GM19043 (cell line): ENCODE measurements around the gene CYS1.
"Not testable (repeated sequence)": the region's sequence is repeated elsewhere in the genome, so short reads cannot be mapped to it uniquely, and the experiment has no call there.

Source experiments
- ATAC-seq: cut with Tn5 transposase; IDR thresholded peaks from one replicate; pipeline ENCODE4 v1.9.1; 2021; ENCODE audit warnings: low read depth; ENCODE audit not compliant: unreplicated experiment

Gene CYS1

DNA sequence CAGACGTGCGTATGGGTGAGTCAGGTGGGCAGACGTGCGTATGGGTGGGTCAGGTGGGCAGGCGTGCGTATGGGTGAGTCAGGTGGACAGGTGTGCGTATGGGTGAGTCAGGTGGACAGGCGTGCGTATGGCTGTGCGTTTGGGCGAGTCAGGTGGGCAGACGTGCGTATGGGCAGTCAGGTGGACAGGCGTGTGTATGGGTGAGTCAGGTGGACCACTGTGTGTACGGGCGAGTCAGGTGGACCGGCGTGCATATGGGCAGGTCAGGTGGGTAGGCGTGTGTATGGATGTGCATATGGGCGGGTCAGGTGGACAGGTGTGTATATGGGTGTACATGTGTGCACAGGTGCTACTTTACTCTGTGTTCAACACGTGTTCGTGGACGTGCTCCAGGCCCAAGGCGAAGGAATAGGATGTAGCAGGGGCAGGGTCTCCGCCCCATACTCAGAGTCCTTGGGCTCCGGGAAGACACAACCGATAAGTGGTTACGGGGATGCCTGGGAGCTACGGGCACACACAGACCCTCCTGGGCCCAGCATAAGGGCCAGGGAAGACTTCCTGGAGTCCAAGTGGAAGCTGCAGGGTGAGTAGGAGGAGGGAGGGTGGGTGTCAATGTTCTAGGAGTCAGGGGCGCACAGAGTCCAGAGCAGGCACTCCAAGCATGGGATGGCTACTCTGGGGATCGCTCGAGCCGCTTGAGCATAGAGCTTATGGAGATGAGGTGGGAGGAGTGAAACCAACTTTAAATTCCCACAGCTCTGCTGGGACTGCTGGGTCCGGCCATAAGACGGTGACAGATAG lies 64.0 kb downstream of the CYS1 start:
- no peak for ATAC-seq

DNA sequence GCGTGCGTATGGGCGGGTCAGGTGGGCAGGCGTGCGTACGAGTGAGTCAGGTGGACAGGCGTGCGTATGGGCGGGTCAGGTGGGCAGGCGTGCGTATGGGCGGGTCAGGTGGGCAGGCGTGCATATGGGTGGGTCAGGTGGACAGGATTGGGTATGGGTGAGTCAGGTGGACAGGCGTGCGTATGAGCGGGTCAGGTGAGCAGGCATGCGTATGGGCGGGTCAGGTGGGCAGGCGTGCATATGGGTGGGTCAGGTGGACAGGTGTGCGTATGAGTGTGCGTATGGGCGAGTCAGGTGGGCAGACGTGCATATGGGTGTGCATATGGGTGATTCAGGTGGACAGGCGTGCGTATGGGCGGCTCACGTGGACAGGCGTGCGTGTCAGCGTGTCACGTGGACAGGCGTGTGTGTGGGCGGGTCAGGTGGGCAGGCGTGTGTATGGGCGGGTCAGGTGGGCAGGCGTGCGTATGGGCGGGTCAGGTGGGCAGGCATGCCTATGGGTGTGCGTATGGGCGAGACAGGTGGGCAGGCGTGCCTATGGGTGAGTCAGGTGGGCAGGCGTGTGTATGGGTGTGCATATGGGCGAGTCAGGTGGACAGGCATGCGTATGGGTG lies 64.7 kb downstream of the CYS1 start:
- ATAC-seq = not testable (repeated sequence)

DNA sequence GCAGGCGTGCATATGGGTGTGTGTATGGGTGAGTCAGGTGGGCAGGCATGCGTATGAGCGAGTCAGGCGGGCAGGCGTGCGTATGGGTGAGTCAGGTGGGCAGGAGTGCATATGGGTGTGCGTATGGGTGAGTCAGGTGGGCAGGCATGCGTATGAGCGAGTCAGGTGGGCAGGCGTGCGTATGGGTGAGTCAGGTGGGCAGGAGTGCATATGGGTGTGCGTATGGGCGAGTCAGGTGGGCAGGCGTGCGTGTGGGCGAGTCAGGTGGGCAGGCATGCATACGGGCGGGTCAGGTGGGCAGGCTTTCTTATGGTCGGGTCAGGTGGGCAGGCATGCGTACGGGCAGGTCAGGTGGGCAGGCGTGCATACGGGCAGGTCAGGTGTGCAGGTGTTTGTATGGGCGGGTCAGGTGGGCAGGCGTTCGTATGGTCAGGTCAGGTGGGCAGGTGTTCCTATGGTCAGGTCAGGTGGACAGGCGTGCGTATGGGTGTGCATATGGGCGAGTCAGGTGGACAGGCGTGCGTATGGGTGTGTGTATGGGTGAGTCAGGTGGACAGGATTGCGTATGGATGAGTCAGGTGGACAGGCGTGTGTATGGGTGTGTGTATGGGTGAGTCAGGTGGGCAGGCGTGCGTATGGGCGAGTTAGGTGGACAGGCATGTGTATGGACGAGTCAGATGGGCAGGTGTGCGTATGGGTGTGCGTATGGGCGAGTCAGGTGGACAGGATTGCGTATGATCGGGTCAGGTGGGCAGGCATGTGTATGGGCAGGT lies 65.6 kb downstream of the CYS1 start:
- ATAC-seq = no peak

DNA sequence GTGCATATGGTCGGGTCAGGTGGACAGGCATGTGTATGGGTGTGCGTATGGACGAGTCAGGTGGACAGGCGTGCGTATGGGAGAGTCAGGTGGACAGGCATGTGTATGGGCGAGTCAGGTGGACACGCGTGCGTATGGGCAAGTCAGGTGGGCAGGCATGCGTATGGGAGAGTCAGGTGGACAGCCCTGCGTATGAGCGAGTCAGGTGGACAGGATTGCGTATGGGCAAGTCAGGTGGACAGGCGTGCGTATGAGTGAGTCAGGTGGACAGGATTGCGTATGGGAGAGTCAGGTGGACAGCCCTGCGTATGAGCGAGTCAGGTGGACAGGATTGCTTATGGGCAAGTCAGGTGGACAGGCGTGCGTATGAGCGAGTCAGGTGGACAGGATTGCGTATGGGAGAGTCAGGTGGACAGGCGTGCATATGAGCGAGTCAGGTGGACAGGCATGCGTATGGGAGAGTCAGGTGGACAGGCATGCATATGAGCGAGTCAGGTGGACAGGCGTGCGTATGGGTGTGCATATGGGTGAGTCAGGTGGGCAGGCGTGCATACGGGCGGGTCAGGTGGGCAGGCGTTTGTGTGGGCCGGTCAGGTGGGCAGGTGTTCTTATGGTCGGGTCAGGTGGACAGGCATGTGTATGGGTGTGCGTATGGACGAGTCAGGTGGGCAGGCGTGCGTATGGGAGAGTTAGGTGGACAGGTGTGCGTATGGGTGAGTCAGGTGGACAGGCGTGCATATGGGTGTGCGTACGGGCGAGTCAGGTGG lies 66.4 kb downstream of the CYS1 start:
- ATAC-seq = not testable (repeated sequence)

DNA sequence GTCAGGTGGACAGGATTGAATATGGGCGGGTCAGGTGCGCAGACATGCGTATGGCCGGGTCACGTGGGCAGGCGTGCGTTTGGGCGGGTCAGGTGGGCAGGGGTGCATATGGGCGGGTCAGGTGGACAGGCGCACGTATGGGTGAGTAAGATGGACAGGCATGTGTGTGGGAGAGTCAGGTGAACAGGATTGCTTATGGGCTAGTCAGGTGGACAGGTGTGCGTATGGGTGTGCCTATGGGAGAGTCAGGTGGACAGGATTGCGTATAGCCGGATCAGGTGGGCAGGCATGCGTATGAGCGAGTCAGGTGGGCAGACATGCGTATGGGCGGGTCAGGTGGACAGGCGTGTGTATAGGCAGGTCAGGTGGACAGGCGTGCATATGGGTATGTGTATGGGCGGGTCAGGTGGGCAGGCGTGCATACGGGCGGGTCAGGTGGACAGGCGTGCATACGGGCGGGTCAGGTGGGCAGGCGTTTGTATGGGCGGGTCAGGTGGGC lies 67.2 kb downstream of the CYS1 start:
- no peak for ATAC-seq

DNA sequence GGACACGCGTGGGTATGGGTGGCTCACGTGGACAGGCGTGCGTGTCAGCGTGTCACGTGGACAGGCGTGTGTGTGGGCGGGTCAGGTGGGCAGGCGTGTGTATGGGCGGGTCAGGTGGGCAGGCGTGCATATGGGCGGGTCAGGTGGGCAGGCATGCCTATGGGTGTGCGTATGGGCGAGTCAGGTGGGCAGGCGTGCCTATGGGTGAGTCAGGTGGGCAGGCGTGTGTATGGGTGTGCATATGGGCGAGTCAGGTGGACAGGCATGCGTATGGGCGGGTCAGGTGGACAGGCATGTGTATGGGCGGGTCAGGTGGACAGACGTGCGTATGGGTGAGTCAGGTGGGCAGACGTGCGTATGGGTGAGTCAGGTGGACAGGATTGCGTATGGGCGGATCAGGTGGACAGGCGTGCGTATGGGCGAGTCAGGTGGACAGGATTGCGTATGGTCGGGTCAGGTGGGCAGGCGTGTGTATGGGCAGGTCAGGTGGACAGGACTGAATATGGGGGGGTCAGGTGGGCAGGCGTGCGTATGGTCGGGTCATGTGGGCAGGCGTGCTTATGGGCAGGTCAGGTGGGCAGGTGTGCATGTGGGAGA lies 67.7 kb downstream of the CYS1 start:
- not testable (repeated sequence) for ATAC-seq

DNA sequence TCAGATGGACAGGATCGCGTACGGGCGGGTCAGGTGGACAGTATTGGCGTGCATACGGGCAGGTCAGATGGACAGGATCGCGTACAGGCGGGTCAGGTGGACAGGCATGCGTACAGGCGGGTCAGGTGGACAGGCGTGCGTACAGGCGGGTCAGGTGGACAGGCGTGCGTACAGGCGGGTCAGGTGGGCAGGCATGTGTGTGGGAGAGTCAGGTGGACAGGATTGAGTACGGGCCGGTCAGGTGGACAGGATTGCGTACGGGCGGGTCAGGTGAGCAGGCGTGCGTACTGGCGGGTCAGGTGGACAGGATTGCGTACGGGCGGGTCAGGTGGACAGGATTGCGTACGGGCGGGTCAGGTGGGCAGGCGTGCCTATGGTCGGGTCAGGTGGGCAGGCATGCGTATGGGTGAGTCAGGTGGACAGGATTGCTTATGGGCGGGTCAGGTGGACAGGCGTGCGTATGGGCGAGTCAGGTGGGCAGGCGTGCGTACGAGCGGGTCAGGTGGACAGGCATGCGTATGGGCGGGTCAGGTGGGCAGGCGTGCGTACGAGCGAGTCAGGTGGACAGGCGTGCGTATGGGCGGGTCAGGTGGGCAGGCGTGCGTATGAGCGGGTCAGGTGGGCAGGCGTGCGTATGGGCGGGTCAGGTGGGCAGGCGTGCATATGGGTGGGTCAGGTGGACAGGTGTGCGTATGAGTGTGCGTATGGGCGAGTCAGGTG lies 68.4 kb downstream of the CYS1 start:
- not testable (repeated sequence) for ATAC-seq

DNA sequence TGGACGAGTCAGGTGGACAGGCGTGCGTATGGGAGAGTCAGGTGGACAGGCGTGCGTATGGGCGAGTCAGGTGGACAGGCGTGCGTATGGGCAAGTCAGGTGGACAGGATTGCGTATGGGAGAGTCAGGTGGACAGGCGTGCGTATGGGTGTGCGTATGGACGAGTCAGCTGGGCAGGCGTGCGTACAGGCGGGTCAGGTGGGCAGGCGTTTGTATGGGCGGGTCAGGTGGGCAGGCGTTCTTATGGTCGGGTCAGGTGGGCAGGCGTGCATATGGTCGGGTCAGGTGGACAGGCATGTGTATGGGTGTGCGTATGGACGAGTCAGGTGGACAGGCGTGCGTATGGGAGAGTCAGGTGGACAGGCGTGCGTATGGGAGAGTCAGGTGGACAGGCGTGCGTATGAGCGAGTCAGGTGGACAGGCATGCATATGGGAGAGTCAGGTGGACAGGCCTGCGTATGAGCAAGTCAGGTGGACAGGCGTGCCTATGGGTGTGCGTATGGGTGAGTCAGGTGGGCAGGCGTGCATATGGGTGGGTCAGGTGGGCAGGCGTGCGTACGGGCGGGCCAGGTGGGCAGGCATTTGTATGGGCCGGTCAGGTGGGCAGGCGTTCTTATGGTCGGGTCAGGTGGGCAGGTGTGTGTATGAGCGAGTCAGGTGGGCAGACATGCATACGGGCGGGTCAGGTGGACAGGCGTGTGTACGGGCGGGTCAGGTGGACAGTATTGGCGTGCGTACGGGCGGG lies 69.2 kb downstream of the CYS1 start:
- not testable (repeated sequence) for ATAC-seq

DNA sequence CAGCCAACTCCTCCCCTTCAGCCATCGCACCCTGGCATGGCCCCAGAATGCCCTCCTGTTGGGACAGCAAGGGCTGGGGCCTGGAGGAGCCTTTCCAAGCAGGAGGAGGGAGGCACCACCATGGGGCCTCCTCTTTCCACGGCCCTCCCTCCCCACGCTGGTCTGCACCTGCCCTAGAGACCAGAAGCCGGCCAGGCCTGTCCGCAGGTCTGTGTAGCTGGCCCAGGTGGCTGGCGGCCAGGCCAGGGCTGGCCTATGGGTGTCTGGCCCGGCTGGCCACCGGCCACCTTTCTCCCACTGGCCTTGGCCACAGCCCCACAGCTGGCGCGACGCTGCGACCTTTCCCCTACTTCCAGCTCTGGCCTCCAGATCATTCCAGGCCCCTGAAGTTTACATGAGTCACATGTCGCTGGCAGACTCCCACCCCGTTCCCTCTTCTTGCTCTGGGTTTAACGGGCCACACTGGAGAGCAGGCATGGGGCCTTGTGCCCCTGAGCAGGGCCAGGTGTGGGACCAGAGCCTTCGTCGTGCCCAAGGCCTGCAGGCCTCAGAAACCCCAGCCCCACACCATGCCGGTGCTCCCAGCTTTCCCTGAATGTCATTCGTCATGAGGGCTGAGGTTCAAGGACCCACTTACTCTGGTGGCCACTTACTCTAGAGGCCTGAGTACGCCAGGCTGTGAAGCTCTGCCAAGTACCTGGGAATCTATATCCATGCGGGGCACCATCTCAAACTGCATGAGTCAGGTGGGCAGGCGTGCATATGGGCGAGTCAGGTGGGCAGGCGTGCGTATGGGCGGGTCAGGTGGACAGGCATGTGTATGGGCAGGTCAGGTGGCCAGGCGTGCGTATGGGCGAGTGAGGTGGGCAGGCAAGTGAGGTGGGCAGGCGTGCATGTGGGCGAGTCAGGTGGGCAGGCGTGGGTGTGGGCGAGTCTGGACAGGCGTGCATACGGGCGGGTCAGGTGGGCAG lies 70.1 kb downstream of the CYS1 start:
- ATAC-seq = no peak

DNA sequence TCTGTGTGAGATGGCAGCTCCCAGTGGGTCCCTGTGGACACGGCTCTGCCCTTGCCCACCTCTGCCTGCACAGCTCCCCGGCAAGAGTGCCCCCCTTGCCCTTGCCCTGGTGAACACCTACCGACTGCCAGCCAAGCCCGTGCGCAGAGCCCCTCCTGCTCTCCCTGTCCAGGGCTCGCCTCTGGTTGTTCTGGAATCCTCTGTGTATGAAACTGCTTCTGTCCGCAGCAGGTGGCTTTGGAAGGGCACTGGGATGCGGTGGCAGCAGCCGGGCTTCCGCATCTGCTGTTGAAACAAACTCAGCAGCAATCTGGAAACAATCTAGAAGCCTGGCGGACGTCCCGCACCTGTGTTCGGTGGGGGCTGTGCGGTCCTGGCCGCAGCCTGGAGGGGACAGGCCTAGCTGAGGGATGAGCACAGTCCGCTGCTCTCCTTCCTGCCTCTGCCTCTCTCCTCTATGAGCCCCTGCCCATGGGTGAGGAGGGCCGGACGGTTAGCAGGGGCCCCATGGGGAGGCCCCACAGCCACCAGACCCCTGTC lies 70.9 kb downstream of the CYS1 start:
- no peak for ATAC-seq

DNA sequence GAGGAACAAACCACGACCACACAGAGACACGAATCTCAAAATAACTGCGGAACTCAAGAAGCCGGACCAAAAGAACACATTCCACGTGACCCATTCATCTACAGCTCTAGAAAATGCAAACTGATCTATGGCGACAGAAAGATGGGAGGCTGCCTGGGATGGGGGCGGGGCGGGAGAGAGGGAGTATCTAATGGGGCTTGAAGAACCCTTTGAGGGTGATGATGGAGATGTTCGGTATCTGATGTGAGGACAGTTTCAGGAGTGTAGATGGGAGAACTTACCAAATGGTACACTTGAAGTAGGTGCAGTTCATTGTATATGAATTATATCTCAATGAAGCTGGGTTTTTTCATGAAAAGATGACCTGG lies 71.4 kb downstream of the CYS1 start:
- no peak for ATAC-seq

DNA sequence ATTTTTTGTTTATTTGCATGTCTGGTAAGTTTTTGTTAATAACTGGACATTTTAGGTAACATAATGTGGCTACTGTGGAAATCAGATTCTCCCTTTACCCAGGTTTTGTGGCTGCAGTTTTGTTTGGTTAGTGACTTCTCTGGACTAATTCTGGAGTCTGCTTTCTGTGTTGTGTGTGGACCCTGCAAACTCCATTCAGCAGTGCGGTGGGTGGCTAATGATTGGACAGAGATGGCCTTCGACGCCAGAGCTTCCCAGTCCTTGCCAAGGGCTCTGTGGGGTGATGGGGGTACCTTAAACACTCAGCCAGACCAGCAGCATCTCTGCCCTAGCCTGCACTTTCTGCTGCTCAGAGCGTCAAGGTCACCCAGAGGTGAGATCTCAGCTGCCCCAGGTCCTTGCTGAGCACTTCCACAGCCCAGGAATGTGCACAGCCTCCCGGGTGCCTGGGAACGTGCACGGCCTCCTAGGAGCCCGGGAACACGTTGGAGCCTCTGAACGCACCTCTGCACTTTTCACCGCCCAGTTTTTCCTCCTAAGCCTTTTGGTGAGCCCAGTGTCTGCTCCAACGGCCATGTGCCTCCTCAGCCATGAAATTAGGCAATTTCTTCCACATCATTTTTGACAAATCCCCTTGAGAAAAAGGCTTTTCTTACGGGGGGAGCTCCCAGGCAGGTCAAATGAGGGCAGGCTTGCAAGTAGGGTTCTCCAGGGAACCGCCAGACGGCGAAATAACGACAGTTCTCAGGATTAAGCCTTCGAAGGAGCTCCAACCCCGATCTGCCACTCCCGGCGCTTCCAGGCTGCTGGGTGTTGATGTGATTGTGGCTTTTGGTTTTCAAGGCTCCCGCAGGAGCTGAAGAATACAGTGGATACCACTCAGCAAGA lies 72.0 kb downstream of the CYS1 start:
- ATAC-seq = no peak

DNA sequence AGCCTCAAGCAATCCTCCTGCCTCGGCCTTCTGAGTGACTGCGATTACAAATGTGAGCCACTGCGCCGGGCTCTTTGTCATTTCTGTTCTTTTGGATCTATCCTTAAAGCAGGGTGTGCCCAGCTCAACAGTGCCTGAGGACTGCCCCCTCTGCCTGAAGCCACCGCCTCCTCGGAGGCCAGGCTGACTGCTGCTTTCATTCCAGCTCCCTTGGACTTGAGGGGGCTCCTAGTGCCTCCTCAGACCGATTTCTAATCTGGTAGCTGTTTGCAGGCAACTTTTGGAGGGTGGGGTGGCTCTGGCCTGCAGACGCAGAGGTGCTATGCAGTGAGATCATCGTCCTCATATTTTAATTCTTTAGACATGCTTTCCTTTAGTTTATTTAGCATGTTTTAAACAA lies 72.8 kb downstream of the CYS1 start:
- no peak for ATAC-seq
